OCI-LY1 (cell line): ENCODE measurements around the gene EXOSC1.

ENCODE experiments used
- H2AFZ ChIP-seq: fragments of 200-600 bp; sonication (generic), shearing (Covaris generic); 2 replicates; pipeline ENCODE4 v1.6.0; 2014; ENCODE audit warnings: antibody characterized with exemption, mild to moderate bottlenecking, low read length
- H3F3A ChIP-seq: fragments of 200-600 bp; sonication (generic), shearing (Covaris generic); 2 replicates; pipeline ENCODE4 v1.6.0; 2014; ENCODE audit warnings: mild to moderate bottlenecking, antibody characterized with exemption, low read length, moderate library complexity; ENCODE audit not compliant: insufficient read depth
- H3K27ac ChIP-seq: fragments of 200-600 bp; sonication (generic); 2 replicates; pipeline ENCODE4 v1.5.1; 2014; ENCODE audit warnings: low read length, mixed run types, mild to moderate bottlenecking, low read depth; ENCODE audit not compliant: poor library complexity, severe bottlenecking
- H3K27me3 ChIP-seq: fragments of 200-600 bp; sonication (generic); 2 replicates; pipeline ENCODE4 v1.6.0; 2014; ENCODE audit warnings: antibody characterized with exemption, mild to moderate bottlenecking, low read length, moderate library complexity; ENCODE audit not compliant: insufficient read depth
- H3K36me3 ChIP-seq: fragments of 200-600 bp; sonication (generic); 2 replicates; pipeline ENCODE4 v1.6.1; 2014; ENCODE audit warnings: mild to moderate bottlenecking, antibody characterized with exemption, low read length, moderate library complexity, mixed read lengths; ENCODE audit not compliant: insufficient read depth
- H3K4me1 ChIP-seq: fragments of 200-600 bp; sonication (generic); 2 replicates; pipeline ENCODE4 v1.5.1; 2014; ENCODE audit warnings: mild to moderate bottlenecking, low read length, moderate library complexity; ENCODE audit not compliant: insufficient read depth, severe bottlenecking
- H3K4me2 ChIP-seq: fragments of 200-600 bp; sonication (generic), shearing (Covaris generic); 2 replicates; pipeline ENCODE4 v1.6.1; 2014; ENCODE audit warnings: low read length
- H3K4me3 ChIP-seq: fragments of 200-600 bp; sonication (generic); 2 replicates; pipeline ENCODE4 v1.5.1; 2014; ENCODE audit warnings: low read length, low read depth, mild to moderate bottlenecking, mixed read lengths; ENCODE audit not compliant: poor library complexity, severe bottlenecking
- H3K79me2 ChIP-seq: fragments of 200-600 bp; shearing (Covaris generic); 2 replicates; pipeline ENCODE4 v1.6.1; 2016; ENCODE audit warnings: mixed run types, low read length, mixed read lengths; ENCODE audit not compliant: insufficient read depth
- H3K9ac ChIP-seq: fragments of 200-600 bp; sonication (generic), shearing (Covaris generic); 2 replicates; pipeline ENCODE4 v1.6.1; 2014; ENCODE audit warnings: mild to moderate bottlenecking, low read length, mixed read lengths
- H3K9me2 ChIP-seq: fragments of 200-600 bp; sonication (generic), shearing (Covaris generic); 2 replicates; pipeline ENCODE4 v1.6.1; 2014; ENCODE audit warnings: low read depth, mild to moderate bottlenecking, low read length, mixed read lengths
- H3K9me3 ChIP-seq: fragments of 200-600 bp; shearing (Covaris generic); 2 replicates; pipeline ENCODE4 v1.6.1; 2014; ENCODE audit warnings: low read length, mixed read lengths
- H4K20me1 ChIP-seq: fragments of 200-600 bp; sonication (generic), shearing (Covaris generic); 2 replicates; pipeline ENCODE4 v1.6.0; 2016; ENCODE audit warnings: mild to moderate bottlenecking, low read length; ENCODE audit not compliant: insufficient read depth
- CTCF ChIP-seq: fragments of 200-600 bp; sonication (generic), shearing (Covaris generic); IDR thresholded peaks from 2 replicates; pipeline ENCODE4 v1.5.1; 2017; ENCODE audit warnings: mild to moderate bottlenecking, antibody characterized with exemption, low read length, moderate library complexity, mixed read lengths
- EZH2 ChIP-seq: fragments of 200-600 bp; sonication (generic), shearing (Covaris generic); IDR thresholded peaks from 2 replicates; pipeline ENCODE4 v1.8.0; 2017; ENCODE audit warnings: borderline replicate concordance, mixed run types, mild to moderate bottlenecking, antibody characterized with exemption, low read length, moderate library complexity, mixed read lengths

Gene EXOSC1

GRCh38 chr10:97483506-97483905 is 37.7 kb upstream of the EXOSC1 start:
- no peak overlapping the region for H3K4me3 ChIP-seq
- H4K20me1 ChIP-seq: no peaks in the 10 kb centered on the region
- TF ChIP-seq EZH2 (no peak), CTCF (no peak)
- H3K9me2 ChIP-seq: no peaks in the 10 kb centered on the region
- 0 out of 2 replicates have a peak, but pooled peaks cover 6% of the 10 kb centered on the region for H3K79me2 ChIP-seq
- H3K27ac ChIP-seq: no peak overlapping the region
- peaks cover 23% of the 10 kb centered on the region; the same call in 1 of the 2 replicates for H3K36me3 ChIP-seq
- H3F3A ChIP-seq: no peaks in the 10 kb centered on the region
- H2AFZ ChIP-seq: no peak overlapping the region
- H3K9me3 ChIP-seq: no peaks in the 10 kb centered on the region
- no peaks in the 10 kb centered on the region for H3K27me3 ChIP-seq
- no peak overlapping the region for H3K9ac ChIP-seq
- H3K4me2 ChIP-seq: no peak overlapping the region
- H3K4me1 ChIP-seq: no peaks in the 10 kb centered on the region

- Histone ChIP-seq H3K36me3 (peaks cover 34% of the 10 kb centered on the region; the same call in 1 of the 2 replicates), H3K27me3 (no peaks in the 10 kb centered on the region), H3K4me3 (no peak overlapping the region), H2AFZ (no peak overlapping the region), H3K4me1 (no peaks in the 10 kb centered on the region), H3K9me3 (no peaks in the 10 kb centered on the region), H4K20me1 (no peaks in the 10 kb centered on the region), H3F3A (no peaks in the 10 kb centered on the region), H3K79me2 (no peaks in the 10 kb centered on the region), H3K9ac (no peak overlapping the region), H3K27ac (no peak overlapping the region), H3K4me2 (no peak overlapping the region), H3K9me2 (no peaks in the 10 kb centered on the region)
- TF ChIP-seq CTCF: no peak
- TF ChIP-seq EZH2: no peak
These were observed 36.6 kb upstream of the EXOSC1 start for GRCh38 chr10:97482381-97482780.

- Histone ChIP-seq H3K9me2 (no peaks in the 10 kb centered on the region), H3K27me3 (no peaks in the 10 kb centered on the region), H4K20me1 (no peaks in the 10 kb centered on the region), H3K9me3 (no peaks in the 10 kb centered on the region), H3K27ac (no peak overlapping the region), H3K4me3 (no peak overlapping the region), H3K79me2 (no peaks in the 10 kb centered on the region), H3K4me1 (no peaks in the 10 kb centered on the region), H3K4me2 (no peak overlapping the region), H2AFZ (no peak overlapping the region), H3K36me3 (peaks cover 46% of the 10 kb centered on the region), H3F3A (no peaks in the 10 kb centered on the region), H3K9ac (no peak overlapping the region)
- TF ChIP-seq CTCF (no peak), EZH2 (no peak)
These were observed 35.3 kb upstream of the EXOSC1 start for GRCh38 chr10:97481071-97481470.
